ENCODE data around the gene ASB5. TPM values are rescaled to one million over a fixed set of nuclear protein-coding genes. Genes with fewer than 3 reads are reported as not detected.
A peak's percentile ranks its signal among the peaks of the same experiment; 100 is the strongest.

Gene ASB5
- polyA plus RNA-seq, 1 donor = 133 TPM

GRCh38 chr4:176277162-176277904 lies 8.3 kb upstream of the ASB5 start:
- peak; percentile 9 for DNase-seq (ENCODE audit: low read depth)

- no peak for DNase-seq (ENCODE audit: low read depth)
These were observed 7.7 kb upstream of the ASB5 start for GRCh38 chr4:176276710-176277109.

- DNase-seq (ENCODE audit: low read depth) = no peak
These were observed 5.4 kb upstream of the ASB5 start for GRCh38 chr4:176274441-176274840.

GRCh38 chr4:176273736-176274135 lies 4.7 kb upstream of the ASB5 start:
- DNase-seq (ENCODE audit: low read depth) = no peak

GRCh38 chr4:176272799-176273198 lies 3.8 kb upstream of the ASB5 start:
- DNase-seq (ENCODE audit: low read depth) = no peak

GRCh38 chr4:176271749-176272148 lies 2.7 kb upstream of the ASB5 start:
- DNase-seq (ENCODE audit: low read depth) = no peak

GRCh38 chr4:176270669-176271068 lies 1.6 kb upstream of the ASB5 start:
- DNase-seq (ENCODE audit: low read depth) = no peak

GRCh38 chr4:176266026-176266425 lies 3.0 kb downstream of the ASB5 start:
- no peak for DNase-seq (ENCODE audit: low read depth)

GRCh38 chr4:176262243-176262642 lies 6.8 kb downstream of the ASB5 start:
- no peak for DNase-seq (ENCODE audit: low read depth)

- no peak for DNase-seq (ENCODE audit: low read depth)
These were observed 7.5 kb downstream of the ASB5 start for GRCh38 chr4:176261481-176261880.

GRCh38 chr4:176261018-176261417 lies 8.0 kb downstream of the ASB5 start:
- DNase-seq (ENCODE audit: low read depth) = no peak

- no peak for DNase-seq (ENCODE audit: low read depth)
These were observed 9.5 kb downstream of the ASB5 start for GRCh38 chr4:176259330-176260090.

- DNase-seq (ENCODE audit: low read depth) = no peak
These were observed 10.9 kb downstream of the ASB5 start for GRCh38 chr4:176258135-176258534.

GRCh38 chr4:176256921-176257320 lies 12.1 kb downstream of the ASB5 start:
- DNase-seq (ENCODE audit: low read depth) = no peak

- no peak for DNase-seq (ENCODE audit: low read depth)
These were observed 26.2 kb downstream of the ASB5 start for GRCh38 chr4:176242764-176243347.

- DNase-seq (ENCODE audit: low read depth) = no peak
These were observed 27.3 kb downstream of the ASB5 start for GRCh38 chr4:176241703-176242102.

GRCh38 chr4:176238826-176239225 lies 30.2 kb downstream of the ASB5 start:
- no peak for DNase-seq (ENCODE audit: low read depth)

- DNase-seq (ENCODE audit: low read depth) = peak; percentile 6
These were observed 30.8 kb downstream of the ASB5 start for GRCh38 chr4:176238157-176238610.

- no peak for DNase-seq (ENCODE audit: low read depth)
These were observed 32.1 kb downstream of the ASB5 start for GRCh38 chr4:176236946-176237345.

GRCh38 chr4:176230836-176231235 lies 38.2 kb downstream of the ASB5 start:
- no peak for DNase-seq (ENCODE audit: low read depth)

- no peak for DNase-seq (ENCODE audit: low read depth)
These were observed 39.4 kb downstream of the ASB5 start for GRCh38 chr4:176229645-176230044.

GRCh38 chr4:176226736-176227135 lies 42.3 kb downstream of the ASB5 start:
- no peak for DNase-seq (ENCODE audit: low read depth)

GRCh38 chr4:176223561-176223960 lies 45.5 kb downstream of the ASB5 start:
- no peak for DNase-seq (ENCODE audit: low read depth)

Measured in forelimb muscle (tissue), 1 donor.